ENCODE data around the gene TUFT1.

DNA sequence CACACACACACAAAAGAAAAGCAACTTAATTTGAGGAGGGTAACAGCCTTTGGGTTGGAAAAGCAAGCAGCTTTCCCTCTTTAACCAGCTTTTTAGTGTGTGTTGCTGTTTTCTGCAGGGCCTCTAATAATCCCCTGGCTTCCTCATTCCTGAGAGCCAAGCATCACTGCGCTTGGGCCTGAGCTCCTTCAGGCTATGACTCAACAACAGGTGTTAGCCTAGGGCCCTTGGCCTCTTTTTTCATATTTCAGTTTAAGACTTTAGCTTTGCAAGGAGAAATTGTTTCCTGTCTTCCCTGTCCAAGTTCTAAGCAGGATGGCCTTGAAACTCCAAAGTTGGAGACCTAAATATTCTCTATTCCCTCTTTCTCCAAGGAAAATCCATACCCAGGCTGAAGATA lies 45.5 kb downstream of the TUFT1 start:
- TF ChIP-seq, protein P1, sequence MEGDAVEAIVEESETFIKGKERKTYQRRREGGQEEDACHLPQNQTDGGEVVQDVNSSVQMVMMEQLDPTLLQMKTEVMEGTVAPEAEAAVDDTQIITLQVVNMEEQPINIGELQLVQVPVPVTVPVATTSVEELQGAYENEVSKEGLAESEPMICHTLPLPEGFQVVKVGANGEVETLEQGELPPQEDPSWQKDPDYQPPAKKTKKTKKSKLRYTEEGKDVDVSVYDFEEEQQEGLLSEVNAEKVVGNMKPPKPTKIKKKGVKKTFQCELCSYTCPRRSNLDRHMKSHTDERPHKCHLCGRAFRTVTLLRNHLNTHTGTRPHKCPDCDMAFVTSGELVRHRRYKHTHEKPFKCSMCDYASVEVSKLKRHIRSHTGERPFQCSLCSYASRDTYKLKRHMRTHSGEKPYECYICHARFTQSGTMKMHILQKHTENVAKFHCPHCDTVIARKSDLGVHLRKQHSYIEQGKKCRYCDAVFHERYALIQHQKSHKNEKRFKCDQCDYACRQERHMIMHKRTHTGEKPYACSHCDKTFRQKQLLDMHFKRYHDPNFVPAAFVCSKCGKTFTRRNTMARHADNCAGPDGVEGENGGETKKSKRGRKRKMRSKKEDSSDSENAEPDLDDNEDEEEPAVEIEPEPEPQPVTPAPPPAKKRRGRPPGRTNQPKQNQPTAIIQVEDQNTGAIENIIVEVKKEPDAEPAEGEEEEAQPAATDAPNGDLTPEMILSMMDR (IDR thresholded peaks at IDR 0.05), result no peak
- TF ChIP-seq POLR2A (IDR thresholded peaks at IDR 0.05), result no peak

All from stomach (tissue), 4 donors.